Measurements from ENCODE around the gene KAT6B.
A peak's percentile ranks its signal among the peaks of the same experiment; 100 is the strongest.

Gene KAT6B

DNA sequence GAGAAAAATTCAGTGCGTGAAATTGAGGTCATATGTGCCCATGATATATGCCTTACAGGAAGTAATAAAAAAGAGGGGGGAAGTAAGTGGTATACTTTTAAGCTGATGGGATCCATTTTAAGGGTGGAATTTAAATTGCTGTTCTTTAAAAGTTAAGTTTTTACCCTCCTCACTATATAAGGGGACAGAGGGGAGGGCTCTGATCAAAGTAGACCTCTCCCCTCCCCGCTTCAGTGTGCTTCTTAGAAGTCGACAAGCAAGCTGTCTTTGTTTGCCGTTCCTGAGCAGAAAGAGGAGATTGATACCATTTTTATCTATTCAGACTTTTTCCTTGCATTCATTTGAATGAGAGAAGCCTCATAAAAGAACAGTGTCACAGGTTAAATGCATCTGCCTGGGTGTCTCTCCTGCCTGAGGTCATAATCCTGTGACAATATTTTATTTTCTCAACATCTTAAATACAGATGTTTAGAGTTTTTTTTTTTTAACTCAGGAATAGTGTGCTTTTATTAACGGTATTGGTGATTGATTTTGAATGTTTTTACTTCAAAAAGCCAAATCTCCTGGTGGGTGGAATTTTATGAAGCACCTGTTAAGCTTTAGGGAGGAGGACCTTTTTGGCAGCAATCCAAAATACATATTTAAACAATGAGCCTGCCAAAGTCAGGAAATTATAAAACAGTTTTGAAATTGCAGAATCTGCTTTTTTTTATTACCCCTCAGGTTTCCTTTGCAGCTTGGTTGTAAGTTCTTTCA lies 141.7 kb downstream of the KAT6B start:
- TF ChIP-seq CTCF (IDR thresholded peaks at IDR 0.05; ENCODE audit: insufficient read depth, low read depth, low read length, missing control alignments) = no peak
- H3K4me3 ChIP-seq (ENCODE audit: low read length) = no peak overlapping the region
- DNase-seq (ENCODE audit: low read depth) = peak; percentile 35

DNA sequence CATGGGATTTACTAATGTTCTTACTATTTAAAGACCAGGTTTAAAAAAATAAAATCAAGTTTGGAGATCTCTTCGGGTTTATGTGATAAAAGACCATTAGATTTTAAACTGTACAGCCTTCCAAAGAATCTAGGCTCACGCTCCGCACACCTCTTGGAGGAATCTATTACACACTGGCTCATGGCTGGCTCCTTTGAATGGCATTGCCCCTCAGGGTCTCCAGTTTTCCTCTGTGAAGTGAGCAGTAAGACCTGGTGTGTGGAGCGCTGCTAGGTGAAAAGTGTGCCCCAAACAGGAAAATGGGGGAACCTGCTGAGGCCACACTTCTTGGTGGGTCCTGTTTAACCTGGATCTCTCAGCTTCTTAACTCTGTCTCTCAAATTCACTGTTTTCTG lies 142.3 kb downstream of the KAT6B start:
- DNase-seq (ENCODE audit: low read depth) = no peak

DNA sequence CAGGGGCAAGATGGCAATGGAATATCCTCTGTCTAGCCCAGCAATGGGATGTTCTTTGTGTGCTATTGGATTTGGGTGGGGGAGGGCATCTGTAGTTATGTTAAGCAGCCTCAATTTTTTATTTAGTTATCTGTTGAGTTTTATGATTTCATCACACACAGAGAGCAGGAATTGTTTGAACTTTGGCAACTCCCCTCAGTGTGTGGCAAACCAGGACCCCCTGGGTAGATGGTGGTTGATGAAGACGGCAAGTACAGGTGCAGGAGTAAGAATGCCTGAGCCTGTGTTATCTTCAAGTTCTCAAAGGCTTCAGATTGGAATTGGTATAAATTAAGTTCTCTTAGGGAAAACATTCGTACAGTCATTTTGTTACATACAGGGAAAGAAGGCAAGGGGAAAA lies 142.7 kb downstream of the KAT6B start:
- no peak for TF ChIP-seq CTCF (IDR thresholded peaks at IDR 0.05; ENCODE audit: insufficient read depth, low read depth, low read length, missing control alignments)
- DNase-seq (ENCODE audit: low read depth) = no peak
- H3K4me3 ChIP-seq (ENCODE audit: low read length) = no peak overlapping the region

More for the DNA sequence above, 142.3 kb downstream of the KAT6B start:
- no peak overlapping the region for H3K4me3 ChIP-seq (ENCODE audit: low read length)
- no peak for TF ChIP-seq CTCF (IDR thresholded peaks at IDR 0.05; ENCODE audit: insufficient read depth, low read depth, low read length, missing control alignments)

DNA sequence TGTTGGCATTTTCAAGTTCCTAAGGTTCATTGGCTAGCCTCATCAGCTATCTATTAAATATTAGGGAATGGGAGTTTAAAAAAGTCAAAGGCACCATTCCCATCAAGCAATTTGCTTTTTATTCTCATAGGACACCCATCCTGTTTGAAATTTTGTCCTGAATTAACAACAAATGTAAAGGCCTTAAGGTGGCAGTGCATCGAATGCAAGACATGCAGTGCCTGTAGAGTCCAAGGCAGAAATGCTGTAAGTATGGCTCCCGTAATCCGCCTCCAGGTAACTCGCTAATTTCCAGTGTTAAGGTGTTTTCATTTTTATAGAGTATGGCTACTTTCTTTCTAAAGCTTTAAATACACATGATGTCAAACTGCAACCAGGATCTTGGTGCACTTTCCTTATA lies 143.1 kb downstream of the KAT6B start:
- H3K4me3 ChIP-seq (ENCODE audit: low read length) = no peak overlapping the region

GRCh38 chr10:74973741-74974392 lies 147.5 kb downstream of the KAT6B start:
- no peak for TF ChIP-seq CTCF (IDR thresholded peaks at IDR 0.05; ENCODE audit: insufficient read depth, low read depth, low read length, missing control alignments)
- no peak overlapping the region for H3K4me3 ChIP-seq (ENCODE audit: low read length)
- no peak for DNase-seq (ENCODE audit: low read depth)

More for the DNA sequence above, 143.1 kb downstream of the KAT6B start:
- DNase-seq (ENCODE audit: low read depth) = no peak
- no peak for TF ChIP-seq CTCF (IDR thresholded peaks at IDR 0.05; ENCODE audit: insufficient read depth, low read depth, low read length, missing control alignments)

DNA sequence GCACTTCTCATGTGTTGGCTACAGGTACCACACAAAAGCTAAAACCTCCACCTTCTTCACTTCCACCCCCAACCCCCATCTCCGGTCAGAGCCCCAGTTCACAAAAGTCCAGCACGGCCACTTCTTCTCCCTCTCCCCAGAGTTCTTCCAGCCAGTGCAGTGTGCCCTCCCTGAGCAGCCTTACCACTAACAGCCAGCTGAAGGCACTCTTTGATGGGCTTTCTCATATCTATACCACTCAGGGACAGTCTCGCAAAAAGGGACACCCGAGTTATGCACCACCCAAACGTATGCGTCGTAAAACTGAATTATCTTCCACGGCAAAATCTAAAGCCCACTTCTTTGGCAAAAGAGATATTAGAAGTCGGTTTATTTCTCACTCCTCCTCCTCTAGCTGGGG lies 149.4 kb downstream of the KAT6B start:
- no peak for TF ChIP-seq CTCF (IDR thresholded peaks at IDR 0.05; ENCODE audit: insufficient read depth, low read depth, low read length, missing control alignments)
- no peak overlapping the region for H3K4me3 ChIP-seq (ENCODE audit: low read length)
- no peak for DNase-seq (ENCODE audit: low read depth)

Measured in epithelial cell of esophagus (primary cell).